C4-2B (cell line): ENCODE data around the gene SAP25.

Experiments
- CTCF ChIP-seq: fragments of 450-650 bp; conservative IDR thresholded peaks from 2 replicates; pipeline ENCODE4 v1.5.1; 2017; ENCODE audit warnings: mild to moderate bottlenecking
- ZFX ChIP-seq: fragments of 450-650 bp; IDR thresholded peaks from 2 replicates; pipeline ENCODE4 v1.6.1; 2017

- TF ChIP-seq CTCF (no peak), ZFX (no peak)
These were observed 32.6 kb upstream of the SAP25 start for GRCh38 chr7:100606313-100606712.
